SK-N-MC (cell line): ENCODE results near the gene ADGRA1.

Source experiments
- EZH2 ChIP-seq: fragments of 200-600 bp; sonication (generic); IDR thresholded peaks from one replicate; pipeline ENCODE4 v1.6.1; 2017; ENCODE audit warnings: antibody characterized with exemption
- POLR2AphosphoS5 ChIP-seq: IDR thresholded peaks from 2 replicates; pipeline ENCODE4 v1.6.1; 2012; ENCODE audit warnings: mild to moderate bottlenecking, low read depth, low read length, borderline replicate concordance

DNA sequence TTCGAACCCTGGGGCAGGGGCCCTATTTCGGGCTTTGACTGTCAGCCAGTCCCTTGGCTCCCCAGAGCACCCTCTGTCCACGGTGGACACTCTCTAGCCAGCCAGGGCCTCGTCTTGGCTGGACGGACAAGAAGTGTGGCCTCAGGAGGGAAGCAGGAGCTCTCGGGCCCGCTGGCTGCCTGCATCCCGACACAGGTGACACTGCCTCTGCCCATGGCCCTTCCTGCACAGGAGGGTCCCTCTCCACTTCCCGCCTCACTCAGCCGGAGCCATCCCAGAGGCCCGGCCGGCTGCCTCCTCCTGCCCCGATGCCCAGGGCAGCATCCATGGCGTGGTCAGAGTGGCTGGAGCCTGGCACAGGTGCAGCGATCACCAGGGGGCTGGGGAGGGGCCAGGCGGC lies 7.9 kb downstream of the ADGRA1 start:
- TF ChIP-seq POLR2AphosphoS5: no peak
- no peak for TF ChIP-seq EZH2
